ENCODE data around the gene TCFL5.

DNA sequence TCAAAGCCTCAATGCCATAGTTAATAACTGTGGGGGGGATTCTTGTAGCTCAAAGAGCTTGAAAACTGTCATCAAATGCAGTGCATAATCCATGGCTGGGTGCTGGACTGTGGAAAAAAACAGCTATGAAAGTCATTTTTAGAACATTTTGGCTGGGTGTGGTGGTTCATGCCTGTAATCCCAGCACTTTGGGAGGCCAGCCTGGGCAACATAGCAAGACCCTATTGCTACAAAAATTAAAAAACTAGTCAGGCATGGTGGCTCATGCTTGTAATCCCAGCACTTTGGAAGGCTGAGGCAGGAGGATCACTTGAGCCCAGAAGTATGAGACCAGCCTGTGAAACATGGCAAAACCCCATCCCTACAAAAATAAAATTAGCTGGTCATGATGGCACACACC lies 12.2 kb downstream of the TCFL5 start:
- TF ChIP-seq, protein P1, sequence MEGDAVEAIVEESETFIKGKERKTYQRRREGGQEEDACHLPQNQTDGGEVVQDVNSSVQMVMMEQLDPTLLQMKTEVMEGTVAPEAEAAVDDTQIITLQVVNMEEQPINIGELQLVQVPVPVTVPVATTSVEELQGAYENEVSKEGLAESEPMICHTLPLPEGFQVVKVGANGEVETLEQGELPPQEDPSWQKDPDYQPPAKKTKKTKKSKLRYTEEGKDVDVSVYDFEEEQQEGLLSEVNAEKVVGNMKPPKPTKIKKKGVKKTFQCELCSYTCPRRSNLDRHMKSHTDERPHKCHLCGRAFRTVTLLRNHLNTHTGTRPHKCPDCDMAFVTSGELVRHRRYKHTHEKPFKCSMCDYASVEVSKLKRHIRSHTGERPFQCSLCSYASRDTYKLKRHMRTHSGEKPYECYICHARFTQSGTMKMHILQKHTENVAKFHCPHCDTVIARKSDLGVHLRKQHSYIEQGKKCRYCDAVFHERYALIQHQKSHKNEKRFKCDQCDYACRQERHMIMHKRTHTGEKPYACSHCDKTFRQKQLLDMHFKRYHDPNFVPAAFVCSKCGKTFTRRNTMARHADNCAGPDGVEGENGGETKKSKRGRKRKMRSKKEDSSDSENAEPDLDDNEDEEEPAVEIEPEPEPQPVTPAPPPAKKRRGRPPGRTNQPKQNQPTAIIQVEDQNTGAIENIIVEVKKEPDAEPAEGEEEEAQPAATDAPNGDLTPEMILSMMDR (IDR thresholded peaks at IDR 0.05) = no peak
- TF ChIP-seq POLR2A (IDR thresholded peaks at IDR 0.05) = no peak

All from esophagus squamous epithelium (tissue), 4 donors.